HepG2 (cell line): ENCODE data around the gene ALDH4A1. TPM values are rescaled to one million over a fixed set of nuclear protein-coding genes. Genes with fewer than 3 reads are reported as not detected.

Experiments
- ASH2L ChIP-seq: fragments of 300-600, 200-600 bp; sonication (generic); IDR thresholded peaks from 2 replicates; pipeline ENCODE4 v1.7.0; 2017; ENCODE audit warnings: low read depth, mild to moderate bottlenecking, moderate library complexity, mixed read lengths, low read length; ENCODE audit not compliant: insufficient read length
- HDAC2 ChIP-seq: sonication (generic); formaldehyde crosslinking; IDR thresholded peaks from 2 replicates; pipeline ENCODE4 v1.4.0; 2020; ENCODE audit warnings: missing genetic modification reagents
- KLF16 ChIP-seq, 2 experiments: sonication (generic) in 1 of 2; formaldehyde crosslinking in 1 of 2; IDR thresholded peaks; 2 replicates each; pipeline versions ENCODE4 v1.6.1 to v1.8.0; 2016 to 2023; ENCODE audit warnings: missing genetic modification reagents in 2 of 2, missing compliant biosample characterization in 1 of 2
- NCOA2 ChIP-seq: sonication (generic); formaldehyde crosslinking; IDR thresholded peaks from 2 replicates; pipeline ENCODE4 v1.8.0; 2022; ENCODE audit warnings: inconsistent platforms
- NFE2 ChIP-seq: sonication (generic); formaldehyde crosslinking; IDR thresholded peaks from 2 replicates; pipeline ENCODE4 v1.4.0; 2020; ENCODE audit warnings: missing genetic modification reagents
- NFIB ChIP-seq: sonication (generic); formaldehyde crosslinking; IDR thresholded peaks from 2 replicates; pipeline ENCODE4 v1.9.0; 2021; ENCODE audit warnings: missing genetic modification reagents, mild to moderate bottlenecking, borderline replicate concordance
- SETDB1 ChIP-seq: sonication (generic); formaldehyde crosslinking; IDR thresholded peaks from 2 replicates; pipeline ENCODE4 v1.5.1; 2020; ENCODE audit warnings: missing genetic modification reagents, mild to moderate bottlenecking, borderline replicate concordance
- SKI ChIP-seq: fragments of 450-650 bp; IDR thresholded peaks from one replicate; pipeline ENCODE4 v1.6.1; 2018; ENCODE audit warnings: mild to moderate bottlenecking; ENCODE audit not compliant: partially characterized antibody
- SUZ12 ChIP-seq: fragments of 150-350 bp; IDR thresholded peaks from 2 replicates; pipeline ENCODE4 v1.6.1; 2014; ENCODE audit warnings: low read depth, low read length
- ZBTB37 ChIP-seq: sonication (generic); formaldehyde crosslinking; IDR thresholded peaks from 2 replicates; pipeline ENCODE4 v1.4.0; 2020; ENCODE audit warnings: mild to moderate bottlenecking, missing genetic modification reagents
- ZC3H13 ChIP-seq: sonication (generic); formaldehyde crosslinking; IDR thresholded peaks from 2 replicates; pipeline ENCODE4 v1.8.1; 2023; ENCODE audit warnings: mild to moderate bottlenecking, missing genetic modification reagents, moderate library complexity
- ZNF232 ChIP-seq: sonication (generic); formaldehyde crosslinking; IDR thresholded peaks from 2 replicates; pipeline ENCODE4 v1.4.0; 2020; ENCODE audit warnings: missing genetic modification reagents, borderline replicate concordance
- ZNF329 ChIP-seq: sonication (generic); formaldehyde crosslinking; IDR thresholded peaks from 2 replicates; pipeline ENCODE4 v1.9.0; 2021; ENCODE audit warnings: low read depth, mild to moderate bottlenecking, missing genetic modification reagents
- ZNF780A ChIP-seq: sonication (generic); formaldehyde crosslinking; IDR thresholded peaks from 2 replicates; pipeline ENCODE4 v1.8.0; 2022; ENCODE audit warnings: mild to moderate bottlenecking, missing genetic modification reagents, moderate library complexity
- ZSCAN22 ChIP-seq: sonication (generic); formaldehyde crosslinking; IDR thresholded peaks from 2 replicates; pipeline ENCODE4 v1.4.0; 2020; ENCODE audit warnings: mild to moderate bottlenecking, missing genetic modification reagents
- polyA plus RNA-seq, 8 experiments: library from polyadenylated mRNA; depleted of rRNA in 3 of 8; stranded (reverse) in 7 of 8; unstranded in 1 of 8; fragments of >200 nt; fragmentation: Illumina TruSeq in 4 of 8; extraction: Trizol in 4 of 8; gene quantifications; 2 replicates each; pipeline versions ENCODE4 v1.2.1 to v1.2.3, GENCODE V29; 2011 to 2016; ENCODE audit warnings: low read depth in 4 of 8, missing spikeins in 1 of 8, mixed read lengths in 1 of 8; ENCODE audit not compliant: insufficient read depth in 1 of 8
- total RNA-seq, 5 experiments: library from RNA; depleted of rRNA; stranded (reverse); fragments of >200 nt; fragmentation: Illumina TruSeq; extraction: Trizol; gene quantifications; 2 replicates each; pipeline ENCODE4 v1.2.3, GENCODE V29; 2016; ENCODE audit warnings: low read depth in 1 of 5
- TF ChIP-seq, protein P1 (sequence below): sonication (generic); formaldehyde crosslinking; IDR thresholded peaks from 2 replicates; pipeline ENCODE4 v1.4.0; 2020; ENCODE audit warnings: missing genetic modification reagents, borderline replicate concordance
- TF ChIP-seq, protein P2 (sequence below): sonication (generic); formaldehyde crosslinking; IDR thresholded peaks from 2 replicates; pipeline ENCODE4 v1.4.0; 2020; ENCODE audit warnings: missing genetic modification reagents

Gene ALDH4A1
- total and polyA plus RNA-seq, 2 of the 13 experiments (the other 11 are each of a cell fraction or from before 2014, with no cell fraction given) = 76.4 to 240 TPM

DNA sequence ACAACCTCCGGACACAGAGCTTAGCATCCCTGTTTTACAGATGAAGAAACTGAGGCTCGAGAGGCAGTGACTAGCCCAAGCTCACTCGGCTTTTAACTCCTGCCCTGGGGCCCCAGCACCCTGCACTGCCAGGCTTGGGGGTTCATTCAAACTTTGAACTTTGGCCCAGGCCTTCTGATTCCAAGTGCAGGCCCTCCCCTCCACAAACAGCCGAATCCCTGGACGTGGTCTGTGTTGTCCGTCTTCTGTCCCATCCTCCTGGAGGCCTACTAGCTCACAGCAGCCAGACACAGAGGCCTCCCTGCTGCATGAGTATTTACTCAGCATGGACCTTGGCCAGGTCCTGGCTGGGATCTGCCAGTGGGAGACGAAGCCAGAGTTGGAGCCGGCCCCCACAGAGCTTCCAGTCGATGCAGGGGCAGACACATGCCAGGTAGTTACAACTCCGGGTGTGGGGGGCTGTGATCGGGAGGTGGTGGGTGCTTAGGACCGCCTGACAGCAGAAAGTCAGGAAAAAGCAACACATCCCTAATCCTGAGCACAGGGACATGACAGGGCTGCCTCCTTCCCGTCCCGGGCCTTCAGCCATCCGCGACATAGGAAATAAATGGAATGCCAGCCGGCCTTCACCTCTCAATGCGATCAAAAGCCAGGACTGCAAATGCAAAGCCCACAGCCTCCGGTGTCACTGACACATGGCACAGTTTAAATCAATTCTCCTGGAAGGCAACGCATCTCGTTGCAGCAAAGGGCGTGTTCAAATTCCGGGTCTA lies 46.7 kb upstream of the ALDH4A1 start (continued):
- TF ChIP-seq, protein P1, sequence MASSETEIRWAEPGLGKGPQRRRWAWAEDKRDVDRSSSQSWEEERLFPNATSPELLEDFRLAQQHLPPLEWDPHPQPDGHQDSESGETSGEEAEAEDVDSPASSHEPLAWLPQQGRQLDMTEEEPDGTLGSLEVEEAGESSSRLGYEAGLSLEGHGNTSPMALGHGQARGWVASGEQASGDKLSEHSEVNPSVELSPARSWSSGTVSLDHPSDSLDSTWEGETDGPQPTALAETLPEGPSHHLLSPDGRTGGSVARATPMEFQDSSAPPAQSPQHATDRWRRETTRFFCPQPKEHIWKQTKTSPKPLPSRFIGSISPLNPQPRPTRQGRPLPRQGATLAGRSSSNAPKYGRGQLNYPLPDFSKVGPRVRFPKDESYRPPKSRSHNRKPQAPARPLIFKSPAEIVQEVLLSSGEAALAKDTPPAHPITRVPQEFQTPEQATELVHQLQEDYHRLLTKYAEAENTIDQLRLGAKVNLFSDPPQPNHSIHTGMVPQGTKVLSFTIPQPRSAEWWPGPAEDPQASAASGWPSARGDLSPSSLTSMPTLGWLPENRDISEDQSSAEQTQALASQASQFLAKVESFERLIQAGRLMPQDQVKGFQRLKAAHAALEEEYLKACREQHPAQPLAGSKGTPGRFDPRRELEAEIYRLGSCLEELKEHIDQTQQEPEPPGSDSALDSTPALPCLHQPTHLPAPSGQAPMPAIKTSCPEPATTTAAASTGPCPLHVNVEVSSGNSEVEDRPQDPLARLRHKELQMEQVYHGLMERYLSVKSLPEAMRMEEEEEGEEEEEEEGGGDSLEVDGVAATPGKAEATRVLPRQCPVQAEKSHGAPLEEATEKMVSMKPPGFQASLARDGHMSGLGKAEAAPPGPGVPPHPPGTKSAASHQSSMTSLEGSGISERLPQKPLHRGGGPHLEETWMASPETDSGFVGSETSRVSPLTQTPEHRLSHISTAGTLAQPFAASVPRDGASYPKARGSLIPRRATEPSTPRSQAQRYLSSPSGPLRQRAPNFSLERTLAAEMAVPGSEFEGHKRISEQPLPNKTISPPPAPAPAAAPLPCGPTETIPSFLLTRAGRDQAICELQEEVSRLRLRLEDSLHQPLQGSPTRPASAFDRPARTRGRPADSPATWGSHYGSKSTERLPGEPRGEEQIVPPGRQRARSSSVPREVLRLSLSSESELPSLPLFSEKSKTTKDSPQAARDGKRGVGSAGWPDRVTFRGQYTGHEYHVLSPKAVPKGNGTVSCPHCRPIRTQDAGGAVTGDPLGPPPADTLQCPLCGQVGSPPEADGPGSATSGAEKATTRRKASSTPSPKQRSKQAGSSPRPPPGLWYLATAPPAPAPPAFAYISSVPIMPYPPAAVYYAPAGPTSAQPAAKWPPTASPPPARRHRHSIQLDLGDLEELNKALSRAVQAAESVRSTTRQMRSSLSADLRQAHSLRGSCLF = no peak
- peak; percentile 32; the same call in 1 of the 2 replicates for TF ChIP-seq ZBTB37 (CRISPR knock-in tag)
- TF ChIP-seq ASH2L = peak; percentile 94
- peak; percentile 25; the same call in 1 of the 2 replicates for TF ChIP-seq ZSCAN22 (CRISPR knock-in tag)
- TF ChIP-seq ZNF329 (CRISPR knock-in tag) = no peak
- peak; percentile 79; the same call in 1 of the 2 replicates for TF ChIP-seq HDAC2
- peak; percentile 89 for TF ChIP-seq ZNF780A (CRISPR knock-in tag)
- TF ChIP-seq SETDB1 (CRISPR knock-in tag) = no peak
- peak; percentile 92; the same call in 1 of the 2 replicates for TF ChIP-seq ZC3H13
- no peak for TF ChIP-seq NFE2 (CRISPR knock-in tag)
- TF ChIP-seq NCOA2 (CRISPR knock-in tag) = no peak; the same call in none of the 2 replicates
- no peak for TF ChIP-seq SUZ12
- peak; percentile 77; the same call in 1 of the 2 replicates for TF ChIP-seq ZNF232 (CRISPR knock-in tag)
- TF ChIP-seq KLF16 (CRISPR knock-in tag; IDR thresholded peaks at IDR 0.05) = 0 out of 4 replicates have a peak, but pooled peaks of 1 of the 2 experiments have one; percentile 46
- TF ChIP-seq SKI = peak; percentile 88
- TF ChIP-seq, protein P2, sequence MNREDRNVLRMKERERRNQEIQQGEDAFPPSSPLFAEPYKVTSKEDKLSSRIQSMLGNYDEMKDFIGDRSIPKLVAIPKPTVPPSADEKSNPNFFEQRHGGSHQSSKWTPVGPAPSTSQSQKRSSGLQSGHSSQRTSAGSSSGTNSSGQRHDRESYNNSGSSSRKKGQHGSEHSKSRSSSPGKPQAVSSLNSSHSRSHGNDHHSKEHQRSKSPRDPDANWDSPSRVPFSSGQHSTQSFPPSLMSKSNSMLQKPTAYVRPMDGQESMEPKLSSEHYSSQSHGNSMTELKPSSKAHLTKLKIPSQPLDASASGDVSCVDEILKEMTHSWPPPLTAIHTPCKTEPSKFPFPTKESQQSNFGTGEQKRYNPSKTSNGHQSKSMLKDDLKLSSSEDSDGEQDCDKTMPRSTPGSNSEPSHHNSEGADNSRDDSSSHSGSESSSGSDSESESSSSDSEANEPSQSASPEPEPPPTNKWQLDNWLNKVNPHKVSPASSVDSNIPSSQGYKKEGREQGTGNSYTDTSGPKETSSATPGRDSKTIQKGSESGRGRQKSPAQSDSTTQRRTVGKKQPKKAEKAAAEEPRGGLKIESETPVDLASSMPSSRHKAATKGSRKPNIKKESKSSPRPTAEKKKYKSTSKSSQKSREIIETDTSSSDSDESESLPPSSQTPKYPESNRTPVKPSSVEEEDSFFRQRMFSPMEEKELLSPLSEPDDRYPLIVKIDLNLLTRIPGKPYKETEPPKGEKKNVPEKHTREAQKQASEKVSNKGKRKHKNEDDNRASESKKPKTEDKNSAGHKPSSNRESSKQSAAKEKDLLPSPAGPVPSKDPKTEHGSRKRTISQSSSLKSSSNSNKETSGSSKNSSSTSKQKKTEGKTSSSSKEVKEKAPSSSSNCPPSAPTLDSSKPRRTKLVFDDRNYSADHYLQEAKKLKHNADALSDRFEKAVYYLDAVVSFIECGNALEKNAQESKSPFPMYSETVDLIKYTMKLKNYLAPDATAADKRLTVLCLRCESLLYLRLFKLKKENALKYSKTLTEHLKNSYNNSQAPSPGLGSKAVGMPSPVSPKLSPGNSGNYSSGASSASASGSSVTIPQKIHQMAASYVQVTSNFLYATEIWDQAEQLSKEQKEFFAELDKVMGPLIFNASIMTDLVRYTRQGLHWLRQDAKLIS (CRISPR knock-in tag) = no peak
- TF ChIP-seq NFIB = no peak
